HG02642 (cell line): ENCODE measurements around the gene MAPK11.

Experiments used
- ATAC-seq: cut with Tn5 transposase; IDR thresholded peaks from one replicate; pipeline ENCODE4 v1.9.1; 2021; ENCODE audit warnings: mild to moderate bottlenecking; ENCODE audit not compliant: unreplicated experiment, poor library complexity

MAPK11 gene

DNA sequence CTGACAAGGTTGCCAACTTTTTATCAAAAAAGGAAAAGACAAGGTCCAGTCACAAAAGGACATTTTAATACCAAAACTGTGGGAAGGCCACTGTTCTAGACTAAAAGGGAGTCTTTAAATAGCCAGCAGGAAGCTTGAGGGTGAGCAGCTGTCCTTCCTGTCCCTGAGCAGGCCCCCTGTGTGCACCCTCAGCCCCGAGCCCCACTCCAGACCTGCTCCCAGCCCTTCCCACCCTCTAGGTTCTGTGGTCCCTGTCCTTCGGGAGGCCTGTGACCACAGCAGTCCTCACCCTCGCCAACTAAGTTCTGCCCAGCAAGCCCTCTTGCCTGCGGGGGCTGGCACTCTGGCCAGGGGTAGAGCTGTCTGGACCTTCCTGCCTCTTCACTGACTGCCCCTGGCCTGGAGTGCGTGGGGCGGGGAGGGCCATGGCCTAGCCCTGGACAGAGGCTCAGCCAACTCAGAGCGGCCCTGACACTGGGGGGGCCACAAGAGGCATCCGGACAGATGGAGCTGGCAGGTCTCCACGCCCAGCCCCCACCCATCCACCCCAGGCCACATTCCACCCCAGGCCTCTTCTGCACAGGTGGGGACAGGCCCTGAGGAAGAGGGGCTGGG is 38.9 kb upstream of the MAPK11 start:
- ATAC-seq, result no peak

- no peak for ATAC-seq
These were observed 38.4 kb upstream of the MAPK11 start for GRCh38 chr22:50308597-50308935.

GRCh38 chr22:50307890-50308596 is 37.9 kb upstream of the MAPK11 start:
- ATAC-seq, result no peak

DNA sequence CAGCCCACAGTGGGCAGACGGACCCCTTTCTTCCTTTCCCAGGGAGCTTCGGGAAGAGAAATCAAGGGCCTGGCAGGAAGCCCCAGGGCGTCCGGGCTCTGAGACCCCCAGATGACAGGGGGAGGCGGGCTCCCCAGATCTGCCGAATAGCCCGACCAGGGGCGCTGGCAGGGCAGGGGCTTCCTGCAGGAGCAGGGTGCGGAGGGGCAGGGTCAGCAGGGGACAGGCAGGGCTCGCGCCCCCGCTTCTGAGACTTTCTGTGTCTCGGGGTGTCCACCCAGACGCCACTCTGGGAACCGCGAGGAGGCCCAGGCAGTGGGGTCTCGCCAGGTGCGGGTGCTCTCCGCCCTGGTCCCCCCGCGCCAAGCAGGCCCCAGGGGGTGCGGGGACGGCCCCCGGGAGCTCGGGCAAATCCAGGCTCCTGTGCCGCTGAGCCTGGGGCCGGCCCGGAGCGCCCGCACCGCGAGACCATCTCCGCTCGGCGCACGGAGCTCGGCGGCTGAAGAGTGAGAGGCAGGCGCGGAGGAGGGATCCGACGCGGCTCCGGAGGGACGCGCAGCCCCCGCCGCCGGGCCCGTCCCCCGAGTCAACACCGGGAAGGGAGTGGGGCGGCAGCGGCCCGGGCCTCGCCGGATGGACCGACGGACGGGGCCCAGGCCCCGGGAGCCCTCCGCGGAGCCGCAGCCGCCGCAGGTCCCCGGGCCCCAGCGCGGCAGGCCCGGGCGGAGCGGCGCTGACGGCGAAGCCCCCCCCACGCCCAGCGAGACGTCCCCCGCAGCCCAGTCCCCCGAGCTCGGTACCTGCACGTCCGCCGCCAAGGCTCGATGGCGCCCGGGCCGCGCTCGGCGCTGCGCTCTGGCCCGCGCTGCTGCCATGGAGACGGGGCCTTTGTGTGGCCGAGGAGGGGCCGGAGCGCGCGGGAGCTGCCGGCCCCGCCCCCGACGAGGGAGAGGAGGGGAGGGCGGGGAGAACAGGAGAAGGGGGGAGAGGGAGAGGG is 36.9 kb upstream of the MAPK11 start, which contains the start of gene PLXNB2:
TSS of gene PLXNB2 (minus strand) at position 894 of the 997 bp plus-strand sequence. CDS start 17,062 bp downstream, outside the sequence.
- no peak for ATAC-seq

GRCh38 chr22:50305923-50306566 is 35.9 kb upstream of the MAPK11 start:
- no peak for ATAC-seq

- no peak for ATAC-seq
These were observed 35.3 kb upstream of the MAPK11 start for GRCh38 chr22:50305393-50305922.

- no peak for ATAC-seq
These were observed 34.6 kb upstream of the MAPK11 start for GRCh38 chr22:50304528-50305392.

DNA sequence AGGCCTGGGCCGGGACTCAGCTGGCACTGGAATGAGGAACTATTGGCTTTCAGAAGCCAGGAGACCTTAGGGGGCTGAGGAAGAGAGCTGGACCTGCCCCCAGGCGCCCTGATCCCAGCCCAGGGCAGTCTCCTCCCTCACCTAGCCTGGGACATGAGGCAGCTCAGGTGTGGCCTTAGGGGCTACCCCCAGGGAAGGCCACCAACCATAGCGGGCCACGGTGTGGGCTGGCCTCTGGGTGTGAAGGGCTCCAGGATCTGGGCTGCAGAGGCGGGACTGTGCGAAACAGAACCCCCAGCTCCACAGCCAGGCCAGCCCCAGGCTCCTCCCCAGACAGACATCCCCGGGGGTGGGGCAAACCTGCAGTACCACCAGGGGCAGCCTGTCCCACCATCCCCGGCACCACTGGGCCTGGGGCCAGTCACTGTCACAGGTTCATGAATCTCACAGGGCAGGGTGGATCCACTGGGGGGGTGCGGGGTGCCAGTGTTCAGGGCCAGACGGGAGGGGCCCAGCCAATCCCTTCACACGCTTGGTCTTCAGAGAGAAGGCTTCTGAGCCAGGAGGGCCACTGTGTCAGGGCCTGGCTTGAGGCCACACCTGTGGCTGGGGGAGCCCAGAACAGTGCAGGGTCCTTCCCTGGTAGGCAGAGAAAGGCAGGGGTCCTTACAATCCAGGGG is 33.8 kb upstream of the MAPK11 start:
- no peak for ATAC-seq

GRCh38 chr22:50303515-50303847 is 33.3 kb upstream of the MAPK11 start:
- no peak for ATAC-seq

DNA sequence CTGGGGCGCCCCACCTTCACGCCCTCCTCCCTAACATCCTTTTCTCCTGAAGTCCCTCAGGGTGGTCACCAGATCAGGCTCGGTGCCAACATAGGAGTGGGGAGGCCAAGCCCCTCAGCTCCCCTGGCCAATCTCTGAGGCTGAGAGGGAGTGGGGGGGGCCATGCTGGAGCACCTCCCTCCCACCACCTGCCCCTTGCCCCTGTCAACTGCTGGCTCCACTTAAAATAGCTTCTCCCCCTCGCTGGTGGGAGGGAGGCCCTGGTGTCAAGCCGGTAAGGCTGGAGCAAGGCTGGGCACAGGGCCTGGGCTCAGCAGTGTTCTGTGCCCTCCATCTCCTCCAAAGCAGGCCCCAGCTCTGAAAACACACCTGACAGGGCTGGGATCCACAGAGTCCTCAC is 32.4 kb upstream of the MAPK11 start:
- no peak for ATAC-seq

- no peak for ATAC-seq
These were observed 31.9 kb upstream of the MAPK11 start for GRCh38 chr22:50302041-50302541.

DNA sequence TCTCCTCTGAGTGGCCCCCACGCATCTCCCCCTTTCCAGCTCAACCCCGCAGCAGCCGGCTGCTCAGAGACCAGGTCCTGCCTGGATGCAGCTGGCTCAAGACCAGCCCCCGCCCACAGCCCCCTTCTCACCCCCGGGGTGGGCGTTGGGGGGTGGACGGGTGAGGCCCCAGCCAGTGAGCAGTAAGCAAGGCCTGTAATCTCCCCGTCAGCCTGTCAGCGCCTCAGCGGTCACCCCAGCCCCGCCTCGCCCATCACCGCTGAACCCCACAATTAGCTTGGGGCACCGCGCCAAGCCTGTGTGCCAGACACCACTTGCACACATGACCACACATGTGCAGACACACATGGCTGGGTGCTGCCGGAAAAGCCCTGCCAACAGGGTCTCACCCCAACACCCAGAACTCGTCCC is 31.4 kb upstream of the MAPK11 start:
- ATAC-seq, result no peak

DNA sequence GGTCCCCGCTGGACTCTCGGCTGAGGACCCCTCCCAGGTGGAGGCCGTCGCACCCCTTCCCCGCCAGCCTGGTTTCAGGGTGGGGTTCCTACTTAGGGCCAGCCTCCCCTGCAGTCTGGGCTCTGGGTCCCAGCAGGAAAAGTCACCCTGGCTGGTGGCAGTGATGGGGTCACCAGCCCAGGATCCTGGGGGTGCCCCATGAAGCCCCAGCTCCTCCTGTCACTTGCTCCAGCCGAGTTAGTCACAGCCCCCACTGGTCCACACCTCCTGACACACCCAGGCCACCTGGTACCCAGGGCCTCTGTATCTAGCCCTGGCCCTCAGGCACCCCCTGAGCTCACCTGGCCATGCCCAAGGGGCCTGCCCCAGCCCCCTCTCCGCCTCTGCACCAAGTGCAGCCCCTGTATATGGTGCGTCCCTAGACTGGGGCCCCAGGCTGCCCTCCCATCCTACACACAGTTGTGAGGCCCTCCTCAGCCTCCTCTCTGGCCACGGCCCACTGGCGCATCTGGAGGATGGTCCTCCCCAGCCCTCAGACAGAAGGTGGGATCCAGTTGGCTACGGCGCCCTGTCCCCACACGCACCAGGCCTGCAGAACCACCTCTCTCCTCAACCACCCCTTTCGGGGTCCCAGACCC is 30.6 kb upstream of the MAPK11 start:
- ATAC-seq, result no peak

- no peak for ATAC-seq
These were observed 29.8 kb upstream of the MAPK11 start for GRCh38 chr22:50299785-50300619.

DNA sequence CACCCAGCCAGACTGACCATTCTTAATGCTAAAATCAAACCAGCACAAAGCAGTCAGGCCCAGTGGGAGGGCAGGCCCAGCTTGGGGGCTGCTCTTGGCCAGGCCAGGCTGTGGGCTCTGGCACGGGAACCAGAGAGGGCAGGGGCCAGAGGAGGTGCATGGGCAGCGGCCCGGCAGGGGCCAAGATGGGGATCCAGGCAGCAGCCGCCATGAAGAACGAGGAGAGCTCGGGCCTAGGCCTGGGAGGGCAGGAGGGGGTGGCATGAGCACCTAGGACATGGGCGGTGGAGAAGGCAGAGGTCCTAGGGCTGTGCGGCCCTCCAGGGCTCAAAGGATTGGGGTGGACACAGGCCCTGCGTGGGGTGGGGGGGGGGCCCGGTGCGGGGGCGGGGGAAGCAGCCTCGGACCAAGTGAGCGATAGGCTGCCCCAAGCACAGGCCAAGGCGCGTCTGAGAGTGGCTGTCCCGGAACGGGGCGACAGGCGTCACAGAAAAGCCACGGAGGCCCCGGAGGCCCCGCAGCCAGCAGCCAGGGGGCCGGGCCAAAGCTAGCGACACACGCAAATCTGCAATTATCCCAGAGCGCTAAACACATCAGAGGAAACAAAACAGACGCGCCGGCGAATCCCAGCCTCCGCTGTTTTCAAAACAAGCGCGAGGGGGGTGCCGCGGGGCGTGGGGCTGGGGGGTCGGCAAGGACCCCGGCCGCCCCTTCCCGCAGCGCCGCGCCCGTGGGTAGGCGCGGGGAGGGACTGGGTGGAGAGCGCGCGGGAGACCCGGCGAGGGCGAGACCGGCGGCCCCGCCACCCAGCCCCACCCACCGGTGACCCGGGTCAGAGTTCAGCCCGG is 29.0 kb upstream of the MAPK11 start:
- ATAC-seq, result no peak

DNA sequence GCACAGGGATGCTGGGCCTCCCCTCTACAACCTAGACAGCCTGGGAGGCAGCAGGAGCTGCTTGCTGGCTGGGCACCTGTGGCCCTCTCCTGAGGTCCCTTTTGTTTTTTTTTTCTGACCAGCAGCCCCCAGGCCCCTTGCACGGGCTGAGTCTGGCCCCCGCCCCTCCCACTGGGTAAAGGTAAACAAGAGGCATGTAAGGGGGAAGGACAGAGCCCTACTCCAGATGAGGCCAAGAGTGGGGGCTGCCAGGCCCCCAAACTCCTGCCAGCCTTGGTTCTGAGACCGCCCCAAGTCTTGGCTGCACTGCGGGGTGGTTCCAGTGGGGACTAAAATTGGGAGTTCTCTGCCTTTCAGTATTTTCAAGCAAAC is 28.1 kb upstream of the MAPK11 start:
- no peak for ATAC-seq
